PC-3 (cell line): ENCODE data around the gene USP33. TPM values are rescaled to one million over a fixed set of nuclear protein-coding genes. Genes with fewer than 3 reads are reported as not detected.
A peak's percentile ranks its signal among the peaks of the same experiment; 100 is the strongest.

Experiments used
- ATAC-seq: fragments of 200-7000 bp; cut with Tn5 transposase; 2 replicates; pipeline ENCODE4 v1.9.1; 2020; ENCODE audit warnings: mild to moderate bottlenecking, moderate library complexity
- BruUV-seq: library from RNA; stranded (reverse); fragments of 400-500 nt; replicated peaks from 2 replicates; lab custom pipeline; 2021; lab: Mats Ljungman, UMichigan
- CTCF ChIA-PET: fragments of 300-600 bp; sonication (Branson Sonifier 250); formaldehyde crosslinking; loops from one replicate; lab custom pipeline; 2022; ENCODE audit warnings: antibody characterized with exemption; lab: Charles Lee
- POLR2A ChIA-PET: fragments of 300-600 bp; sonication (Branson Sonifier 250); formaldehyde crosslinking; loops from one replicate; lab custom pipeline; 2022; ENCODE audit warnings: antibody characterized with exemption; ENCODE audit not compliant: unreplicated experiment; lab: Charles Lee
- DNase-seq: peaks from one replicate; pipeline ENCODE4 v3.0.0-alpha.2; 2015
- H2AFZ ChIP-seq: fragments of 300-600 bp; sonication (generic); 2 replicates; pipeline ENCODE4 v1.6.0; 2016; ENCODE audit warnings: antibody characterized with exemption, low read length
- H3F3A ChIP-seq: fragments of 300-600 bp; sonication (generic); one replicate; pipeline ENCODE4 v1.6.0; 2017; ENCODE audit warnings: antibody characterized with exemption, low read length, control low read depth, mild to moderate bottlenecking; ENCODE audit not compliant: unreplicated experiment
- H3K27ac ChIP-seq: fragments of 300-600 bp; sonication (generic); 2 replicates; pipeline ENCODE4 v1.5.1; 2016; ENCODE audit warnings: mild to moderate bottlenecking, low read length
- H3K27me3 ChIP-seq: fragments of 300-600 bp; sonication (generic); 2 replicates; pipeline ENCODE4 v1.6.1; 2016; ENCODE audit warnings: low read length, mixed read lengths
- H3K36me3 ChIP-seq: fragments of 300-600 bp; sonication (generic); 2 replicates; pipeline ENCODE4 v1.6.1; 2016; ENCODE audit warnings: low read depth, mixed run types, low read length, mixed read lengths
- H3K4me1 ChIP-seq: fragments of 300-600 bp; sonication (generic); 2 replicates; pipeline ENCODE4 v1.5.1; 2016; ENCODE audit warnings: low read length; ENCODE audit not compliant: insufficient read depth
- H3K4me2 ChIP-seq: fragments of 300-600 bp; sonication (generic); 2 replicates; pipeline ENCODE4 v1.6.0; 2016; ENCODE audit warnings: low read length
- H3K4me3 ChIP-seq: fragments of 300-600 bp; sonication (generic); 2 replicates; pipeline ENCODE4 v1.5.1; 2016; ENCODE audit warnings: mild to moderate bottlenecking, low read length, mixed read lengths
- H3K79me2 ChIP-seq: fragments of 300-600 bp; sonication (generic); 2 replicates; pipeline ENCODE4 v1.6.1; 2017; ENCODE audit warnings: low read length, mixed read lengths
- H3K9ac ChIP-seq: fragments of 300-600 bp; sonication (generic); 2 replicates; pipeline ENCODE4 v1.6.0; 2016; ENCODE audit warnings: mild to moderate bottlenecking, low read length
- H3K9me2 ChIP-seq: fragments of 300-600 bp; sonication (generic); replicated peaks from 2 replicates; pipeline ENCODE4 v1.6.1; 2016; ENCODE audit warnings: mixed run types, low read length, mixed read lengths
- H3K9me3 ChIP-seq: fragments of 300-600 bp; sonication (generic); 2 replicates; pipeline ENCODE4 v1.6.1; 2016; ENCODE audit warnings: low read length, mixed read lengths
- H4K20me1 ChIP-seq: fragments of 300-600 bp; sonication (generic); 2 replicates; pipeline ENCODE4 v1.6.1; 2016; ENCODE audit warnings: low read length, mixed read lengths
- CTCF ChIP-seq: fragments of 300-600 bp; sonication (generic); conservative IDR thresholded peaks from 2 replicates; pipeline ENCODE4 v1.5.1; 2017; ENCODE audit warnings: antibody characterized with exemption, low read depth, mild to moderate bottlenecking, low read length
- EZH2 ChIP-seq: fragments of 300-600 bp; sonication (generic); IDR thresholded peaks from one replicate; pipeline ENCODE4 v1.6.1; 2017; ENCODE audit warnings: antibody characterized with exemption, mild to moderate bottlenecking, low read length; ENCODE audit not compliant: unreplicated experiment
- EZH2phosphoT487 ChIP-seq: fragments of 300-600 bp; sonication (generic); IDR thresholded peaks from 2 replicates; pipeline ENCODE4 v1.6.1; 2018; ENCODE audit warnings: mild to moderate bottlenecking, antibody characterized with exemption, low read length, borderline replicate concordance
- intact Hi-C: fragments of 100-400 bp; cut with micrococcal nuclease; formaldehyde crosslinking; loops from 2 replicates; pipeline ENCODE4 v1.9.0; 2023
- total RNA-seq: library from RNA; depleted of rRNA; stranded (reverse); fragments of >200 nt; gene quantifications from 2 replicates; pipeline ENCODE4 v1.2.3, GENCODE V29; 2014

Gene USP33
- total RNA-seq, 1 experiment from 2014 or later = 42.6 TPM

GRCh38 chr1:77673030-77673429 is 86.6 kb downstream of the USP33 start:
- intact Hi-C loops = loop anchor here (10.0 kb wide), 1 partner anchor 48 kb away; no protein-coding TSS in a partner anchor
- H3K36me3 ChIP-seq = peaks cover 3% of the 10 kb centered on the region; the same call in 1 of the 2 replicates
- H2AFZ ChIP-seq = no peak overlapping the region
- peaks cover 100% of the 10 kb centered on the region for H3K79me2 ChIP-seq
- no peak overlapping the region for H3K4me3 ChIP-seq
- CTCF ChIA-PET = no interaction called here
- DNase-seq (no peak), ATAC-seq (no peak)
- no peaks in the 10 kb centered on the region for H3K9me3 ChIP-seq
- H3K4me2 ChIP-seq = no peak overlapping the region
- H3K27me3 ChIP-seq = no peaks in the 10 kb centered on the region
- no peak overlapping the region for H3K9ac ChIP-seq
- POLR2A ChIA-PET = no interaction called here
- peaks cover 22% of the 10 kb centered on the region for H3K4me1 ChIP-seq
- no peaks in the 10 kb centered on the region for H3F3A ChIP-seq
- H3K9me2 ChIP-seq = no peaks in the 10 kb centered on the region
- peaks cover 54% of the 10 kb centered on the region for H4K20me1 ChIP-seq
- no TSS peak for BruUV-seq
- no peak overlapping the region for H3K27ac ChIP-seq
- TF ChIP-seq EZH2 (no peak), CTCF (no peak), EZH2phosphoT487 (no peak)

- peaks cover 3% of the 10 kb centered on the region; the same call in 1 of the 2 replicates for H3K36me3 ChIP-seq
- intact Hi-C loops = loop anchor here (10.0 kb wide), 1 partner anchor 48 kb away; no protein-coding TSS in a partner anchor
- H3K4me3 ChIP-seq = no peak overlapping the region
- H4K20me1 ChIP-seq = peaks cover 50% of the 10 kb centered on the region
- DNase-seq (no peak), ATAC-seq (no peak)
- no peak for TF ChIP-seq EZH2
- TF ChIP-seq CTCF = no peak
- no peak for TF ChIP-seq EZH2phosphoT487
- no peaks in the 10 kb centered on the region for H3K9me3 ChIP-seq
- H3K27ac ChIP-seq = no peak overlapping the region
- no TSS peak for BruUV-seq
- H3K4me2 ChIP-seq = peak overlapping the region; percentile 3; the same call in 1 of the 2 replicates
- H2AFZ ChIP-seq = no peak overlapping the region
- no peaks in the 10 kb centered on the region for H3K9me2 ChIP-seq
- POLR2A ChIA-PET = no interaction called here
- peaks cover 22% of the 10 kb centered on the region for H3K4me1 ChIP-seq
- H3K79me2 ChIP-seq = peaks cover 100% of the 10 kb centered on the region
- H3K27me3 ChIP-seq = no peaks in the 10 kb centered on the region
- CTCF ChIA-PET = no interaction called here
- H3K9ac ChIP-seq = no peak overlapping the region
- no peaks in the 10 kb centered on the region for H3F3A ChIP-seq
Measured at GRCh38 chr1:77672374-77672773, 87.3 kb downstream of the USP33 start.

- peak; percentile 48 for DNase-seq
- Histone ChIP-seq H4K20me1 (peaks cover 50% of the 10 kb centered on the region), H3K27ac (no peak overlapping the region), H3K36me3 (peaks cover 3% of the 10 kb centered on the region; the same call in 1 of the 2 replicates), H3K9ac (no peak overlapping the region), H2AFZ (no peak overlapping the region), H3F3A (no peaks in the 10 kb centered on the region), H3K4me1 (peaks cover 22% of the 10 kb centered on the region), H3K4me2 (peak overlapping the region; percentile 3; the same call in 1 of the 2 replicates), H3K4me3 (no peak overlapping the region), H3K79me2 (peaks cover 100% of the 10 kb centered on the region), H3K27me3 (no peaks in the 10 kb centered on the region), H3K9me3 (no peaks in the 10 kb centered on the region), H3K9me2 (no peaks in the 10 kb centered on the region)
- CTCF ChIA-PET = no interaction called here
- no TSS peak for BruUV-seq
- POLR2A ChIA-PET = no interaction called here
- intact Hi-C loops = loop anchor here (10.0 kb wide), 1 partner anchor 47 kb away; no protein-coding TSS in a partner anchor
- TF ChIP-seq EZH2 = no peak
- no peak for TF ChIP-seq CTCF
- TF ChIP-seq EZH2phosphoT487 = no peak
- peak; percentile 40; the same call in 1 of the 2 replicates for ATAC-seq
Measured at GRCh38 chr1:77671836-77672235, 87.8 kb downstream of the USP33 start.
